ENCODE data around the gene DCP1B. TPM values are rescaled to one million over a fixed set of nuclear protein-coding genes. Genes with fewer than 3 reads are reported as not detected.

The DCP1B gene
- total RNA-seq, 1 donor from 2014 or later: 19.8 TPM

- H3K27me3 Mint-ChIP-seq (ENCODE audit: low read depth): no peaks in the 10 kb centered on the region
- DNase-seq (ENCODE audit: low read depth, low spot score): no peak
- H3K4me1 Mint-ChIP-seq: peaks cover 33% of the 10 kb centered on the region
- H3K4me3 Mint-ChIP-seq: no peak overlapping the region
- TF ChIP-seq, protein P1, sequence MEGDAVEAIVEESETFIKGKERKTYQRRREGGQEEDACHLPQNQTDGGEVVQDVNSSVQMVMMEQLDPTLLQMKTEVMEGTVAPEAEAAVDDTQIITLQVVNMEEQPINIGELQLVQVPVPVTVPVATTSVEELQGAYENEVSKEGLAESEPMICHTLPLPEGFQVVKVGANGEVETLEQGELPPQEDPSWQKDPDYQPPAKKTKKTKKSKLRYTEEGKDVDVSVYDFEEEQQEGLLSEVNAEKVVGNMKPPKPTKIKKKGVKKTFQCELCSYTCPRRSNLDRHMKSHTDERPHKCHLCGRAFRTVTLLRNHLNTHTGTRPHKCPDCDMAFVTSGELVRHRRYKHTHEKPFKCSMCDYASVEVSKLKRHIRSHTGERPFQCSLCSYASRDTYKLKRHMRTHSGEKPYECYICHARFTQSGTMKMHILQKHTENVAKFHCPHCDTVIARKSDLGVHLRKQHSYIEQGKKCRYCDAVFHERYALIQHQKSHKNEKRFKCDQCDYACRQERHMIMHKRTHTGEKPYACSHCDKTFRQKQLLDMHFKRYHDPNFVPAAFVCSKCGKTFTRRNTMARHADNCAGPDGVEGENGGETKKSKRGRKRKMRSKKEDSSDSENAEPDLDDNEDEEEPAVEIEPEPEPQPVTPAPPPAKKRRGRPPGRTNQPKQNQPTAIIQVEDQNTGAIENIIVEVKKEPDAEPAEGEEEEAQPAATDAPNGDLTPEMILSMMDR (conservative IDR thresholded peaks at IDR 0.05): no peak
- H3K36me3 Mint-ChIP-seq (ENCODE audit: low read depth): no peaks in the 10 kb centered on the region
- no peak overlapping the region for H3K27ac Mint-ChIP-seq (ENCODE audit: unreplicated experiment)
- H3K9me3 Mint-ChIP-seq: no peaks in the 10 kb centered on the region
These were observed 90.7 kb downstream of the DCP1B start for GRCh38 chr12:1913377-1914113.

GRCh38 chr12:1912580-1913376, 91.5 kb downstream of the DCP1B start:
- no peaks in the 10 kb centered on the region for H3K27me3 Mint-ChIP-seq (ENCODE audit: low read depth)
- no peak overlapping the region for H3K4me3 Mint-ChIP-seq
- H3K9me3 Mint-ChIP-seq: no peaks in the 10 kb centered on the region
- peak overlapping the region; percentile 75 for H3K27ac Mint-ChIP-seq (ENCODE audit: unreplicated experiment)
- no peaks in the 10 kb centered on the region for H3K36me3 Mint-ChIP-seq (ENCODE audit: low read depth)
- H3K4me1 Mint-ChIP-seq: peaks cover 33% of the 10 kb centered on the region
- DNase-seq (ENCODE audit: low read depth, low spot score): no peak
- TF ChIP-seq, protein P1 (conservative IDR thresholded peaks at IDR 0.05): no peak

DNA sequence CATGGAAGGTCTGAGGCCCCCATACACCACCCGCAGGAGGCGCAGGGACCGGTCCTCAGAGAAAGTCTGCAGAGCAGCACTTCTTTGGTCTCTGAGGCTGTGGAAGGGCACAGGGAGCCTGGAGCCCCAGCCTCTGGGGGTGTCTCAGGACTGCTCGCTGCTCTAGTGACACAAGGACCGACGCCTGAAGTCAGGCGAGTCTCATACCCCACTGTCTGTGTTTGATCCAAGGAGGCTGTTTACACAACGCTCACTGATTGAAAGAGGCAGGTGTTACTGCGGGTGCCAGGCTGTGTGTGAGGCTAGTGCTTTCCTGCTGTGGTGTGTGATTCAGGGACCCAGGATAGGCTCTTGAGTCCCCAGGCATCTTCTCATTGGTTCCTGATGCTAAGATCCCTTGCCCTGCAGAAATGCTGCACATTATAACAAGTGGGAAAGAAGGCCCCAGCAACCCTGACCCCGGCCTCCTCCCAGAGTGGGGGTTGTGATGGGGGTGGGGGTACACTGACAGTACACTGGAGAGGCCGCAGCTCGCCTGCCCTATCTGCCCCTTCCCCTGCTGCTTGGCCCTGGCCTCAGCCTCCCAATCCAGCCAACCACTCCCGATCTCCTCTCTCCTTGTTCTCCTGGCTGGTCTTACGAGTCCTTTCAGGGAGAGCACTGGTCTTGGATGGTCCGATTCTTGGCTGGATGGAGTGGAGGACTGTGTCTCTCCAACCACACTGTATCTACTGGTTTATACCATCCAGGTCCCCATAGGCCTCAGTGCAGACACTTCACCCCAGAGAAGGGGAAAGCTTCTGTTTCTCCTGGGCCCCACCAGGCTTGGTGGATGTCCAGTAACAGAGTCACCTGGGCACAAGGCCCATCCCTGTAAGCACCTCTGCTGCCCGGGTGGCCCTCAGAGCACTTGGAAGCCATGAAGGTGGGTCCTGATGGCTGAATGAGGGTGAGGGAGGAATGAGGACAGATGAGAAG, 92.4 kb downstream of the DCP1B start:
- peak overlapping the region; percentile 81 for H3K27ac Mint-ChIP-seq (ENCODE audit: unreplicated experiment)
- H3K4me3 Mint-ChIP-seq: no peak overlapping the region
- DNase-seq (ENCODE audit: low read depth, low spot score): no peak
- no peaks in the 10 kb centered on the region for H3K27me3 Mint-ChIP-seq (ENCODE audit: low read depth)
- no peaks in the 10 kb centered on the region for H3K36me3 Mint-ChIP-seq (ENCODE audit: low read depth)
- TF ChIP-seq, protein P1 (conservative IDR thresholded peaks at IDR 0.05): no peak
- peaks cover 33% of the 10 kb centered on the region for H3K4me1 Mint-ChIP-seq
- H3K9me3 Mint-ChIP-seq: no peaks in the 10 kb centered on the region

DNA sequence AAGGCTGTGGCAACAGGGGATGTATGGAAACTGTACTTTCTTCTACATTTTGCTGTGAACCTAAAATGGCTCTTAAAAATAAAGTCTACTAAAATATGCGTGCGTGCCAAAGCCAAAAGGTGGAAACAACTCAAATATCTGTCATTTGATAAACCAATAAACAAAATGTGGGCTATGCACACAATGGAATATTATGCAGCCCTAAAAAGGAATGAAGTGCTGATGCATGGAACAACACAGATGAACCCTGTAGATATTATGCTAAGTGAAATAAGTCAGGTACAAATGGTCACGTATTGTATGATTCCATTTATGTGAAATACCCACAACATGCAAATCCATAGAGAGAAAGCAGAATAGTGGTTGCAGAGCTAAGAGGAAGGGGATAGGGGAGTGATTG, 93.8 kb downstream of the DCP1B start:
- Mint-ChIP-seq H3K27me3 (ENCODE audit: low read depth) (no peaks in the 10 kb centered on the region), H3K27ac (ENCODE audit: unreplicated experiment) (no peak overlapping the region), H3K4me1 (peaks cover 28% of the 10 kb centered on the region), H3K4me3 (no peak overlapping the region), H3K9me3 (no peaks in the 10 kb centered on the region), H3K36me3 (ENCODE audit: low read depth) (no peaks in the 10 kb centered on the region)
- no peak for DNase-seq (ENCODE audit: low read depth, low spot score)
- TF ChIP-seq, protein P1 (conservative IDR thresholded peaks at IDR 0.05): no peak

GRCh38 chr12:1908758-1909157, 95.5 kb downstream of the DCP1B start:
- Mint-ChIP-seq H3K27me3 (ENCODE audit: low read depth) (no peaks in the 10 kb centered on the region), H3K36me3 (ENCODE audit: low read depth) (peaks cover 3% of the 10 kb centered on the region), H3K4me3 (no peak overlapping the region), H3K4me1 (peaks cover 17% of the 10 kb centered on the region), H3K9me3 (peaks cover 3% of the 10 kb centered on the region), H3K27ac (ENCODE audit: unreplicated experiment) (peak overlapping the region; percentile 12)
- TF ChIP-seq, protein P1 (conservative IDR thresholded peaks at IDR 0.05): no peak
- no peak for DNase-seq (ENCODE audit: low read depth, low spot score)

Data from neural crest cell (in vitro differentiated cells).